CD4-positive, alpha-beta T cell treated with Interleukin-15 for 1 hour (primary cell): ENCODE results near the gene INTS1.
"Not testable (repeated sequence)": the region's sequence is repeated elsewhere in the genome, so short reads cannot be mapped to it uniquely, and the experiment has no call there.

Experiments used
- DNase-seq: peaks from one replicate; pipeline ENCODE4 v3.0.0-alpha.2; 2020

The INTS1 gene

DNA sequence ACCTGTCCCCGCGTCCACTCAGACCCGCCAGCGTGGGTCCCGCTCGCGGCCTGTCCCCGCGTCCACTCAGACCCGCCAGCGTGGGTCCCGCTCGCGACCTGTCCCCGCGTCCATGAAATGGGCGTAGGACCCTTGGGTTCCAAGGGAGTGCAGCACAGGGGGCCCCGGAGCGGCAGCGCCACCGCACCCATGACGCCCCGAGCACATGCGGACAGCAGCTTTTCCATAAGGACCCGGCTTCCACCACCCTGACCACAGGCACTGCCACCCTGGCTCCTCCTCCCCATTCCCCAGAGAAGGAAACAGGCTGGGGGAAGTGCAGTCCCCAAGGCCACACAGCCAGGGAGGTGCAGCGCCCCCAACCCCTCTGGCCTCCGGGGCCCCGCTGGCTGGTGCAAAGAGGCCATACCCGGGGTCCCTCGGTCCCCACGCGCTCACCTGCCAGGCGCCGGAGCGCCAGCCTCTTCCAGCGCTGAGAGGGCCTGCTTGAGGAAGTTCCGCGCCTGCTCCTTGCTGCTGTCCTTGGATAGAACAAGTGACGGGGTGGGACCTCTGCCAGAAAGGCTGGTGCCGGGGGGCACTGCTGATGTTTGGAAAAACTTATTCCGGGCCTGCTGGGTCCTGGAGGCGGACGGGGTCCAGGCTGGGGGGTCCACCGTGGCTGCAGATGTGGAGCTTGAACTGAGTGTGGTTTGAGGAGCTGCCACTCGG lies 59.8 kb downstream of the INTS1 start:
- DNase-seq: no peak

GRCh38 chr7:1443587-1444200 lies 60.5 kb downstream of the INTS1 start:
- DNase-seq: not testable (repeated sequence)

DNA sequence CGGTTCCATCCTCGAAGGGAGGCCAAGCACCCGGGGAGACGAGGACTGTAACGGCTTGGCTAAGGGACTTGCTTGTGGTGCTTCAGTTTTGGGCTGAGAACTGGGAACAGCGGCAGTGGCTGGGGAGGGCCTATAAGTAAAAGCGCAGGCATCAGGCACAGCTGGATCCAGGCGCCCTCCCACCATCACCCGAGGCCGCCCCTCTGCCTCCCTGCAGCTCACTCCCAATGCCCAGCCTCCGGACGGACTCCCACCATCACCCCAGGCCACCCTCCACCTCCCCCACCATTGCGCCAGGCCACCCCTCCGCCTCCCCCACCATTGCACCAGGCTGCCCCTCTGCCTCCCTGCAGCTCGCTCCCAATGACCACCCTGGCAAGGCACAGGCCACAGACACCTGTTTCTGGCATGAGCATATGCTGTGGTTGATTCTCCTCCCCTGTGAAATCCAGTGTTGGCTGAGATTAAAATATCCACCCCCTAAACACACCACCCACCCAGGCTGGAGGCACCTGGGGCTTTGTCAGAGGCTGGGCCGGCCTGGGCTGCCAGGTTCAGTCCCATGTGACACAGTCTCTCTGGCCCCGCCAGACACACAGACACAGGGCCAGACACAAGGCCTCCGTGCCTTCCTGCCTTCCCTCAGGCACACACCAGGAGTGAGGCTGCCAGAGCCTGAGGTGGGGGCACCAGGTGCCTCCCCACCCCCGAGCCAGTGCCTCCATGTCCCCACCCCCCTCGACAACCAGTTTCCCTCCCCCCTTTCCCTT lies 61.6 kb downstream of the INTS1 start:
- DNase-seq: no peak

- DNase-seq: no peak
These were observed 62.4 kb downstream of the INTS1 start for GRCh38 chr7:1441615-1442354.

DNA sequence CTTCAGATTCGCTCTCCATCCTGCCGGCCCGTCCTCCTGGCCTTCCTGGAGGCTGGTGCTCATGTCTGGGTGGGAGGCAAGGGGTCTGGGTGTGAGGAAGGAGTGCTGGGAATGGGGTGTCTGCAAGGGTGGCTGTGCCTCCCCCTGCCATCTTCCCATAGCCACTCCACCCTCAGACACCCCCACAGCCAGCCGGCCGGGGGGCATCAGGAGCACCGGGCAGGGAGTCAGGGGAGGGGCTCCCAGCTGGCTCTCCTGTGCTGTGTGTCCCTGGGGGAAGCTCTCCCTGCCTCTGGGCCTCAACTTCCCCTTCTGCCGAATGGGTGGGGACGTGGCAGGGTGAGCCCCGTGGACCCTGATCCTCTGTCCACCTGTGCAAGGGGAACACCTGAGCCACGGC lies 63.6 kb downstream of the INTS1 start:
- no peak for DNase-seq

DNA sequence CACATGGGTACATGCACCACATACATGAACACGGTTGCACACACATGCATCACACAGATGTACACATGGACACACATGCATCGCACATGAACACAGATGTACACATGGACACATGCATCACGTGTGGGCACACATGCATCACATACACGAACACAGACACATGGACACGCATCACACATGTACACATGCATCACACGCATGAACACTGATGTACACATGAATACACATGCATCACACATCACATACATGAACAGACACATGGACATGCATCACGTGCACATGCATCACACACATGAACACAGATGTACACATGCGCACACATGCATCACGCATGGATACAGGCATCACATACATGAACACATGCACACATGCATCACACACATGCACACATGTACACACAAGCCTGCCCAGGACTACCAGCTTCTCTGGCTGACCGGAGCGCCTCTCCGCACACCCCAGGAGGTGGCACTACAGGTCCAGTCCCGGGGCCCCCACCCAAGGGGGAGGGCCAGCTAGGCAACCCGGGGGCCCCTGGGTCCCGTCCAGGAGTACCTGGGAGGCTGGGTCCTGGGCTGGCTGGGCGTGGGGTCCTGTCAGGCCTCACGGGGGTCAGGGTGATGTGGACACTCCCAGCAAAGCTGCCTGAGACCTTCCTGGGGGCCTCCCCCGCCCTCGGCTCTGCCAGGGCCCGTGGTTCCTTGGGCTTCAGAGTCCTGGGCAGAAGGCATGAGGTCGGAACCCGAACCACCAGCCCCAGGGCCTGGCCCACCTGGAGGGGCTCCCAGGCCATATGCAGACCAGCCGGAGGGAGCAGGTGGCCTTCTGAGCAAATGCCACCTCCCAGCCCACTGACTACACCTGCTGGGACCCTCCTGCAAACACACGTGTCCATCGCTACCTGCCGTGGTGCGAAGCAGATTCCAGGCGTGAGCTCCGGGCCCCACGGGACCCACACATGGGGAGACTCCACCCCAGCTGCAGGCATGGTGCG lies 64.5 kb downstream of the INTS1 start:
- DNase-seq: no peak

GRCh38 chr7:1438821-1439220 lies 65.4 kb downstream of the INTS1 start:
- no peak for DNase-seq

GRCh38 chr7:1438208-1438607 lies 66.0 kb downstream of the INTS1 start:
- DNase-seq: no peak

DNA sequence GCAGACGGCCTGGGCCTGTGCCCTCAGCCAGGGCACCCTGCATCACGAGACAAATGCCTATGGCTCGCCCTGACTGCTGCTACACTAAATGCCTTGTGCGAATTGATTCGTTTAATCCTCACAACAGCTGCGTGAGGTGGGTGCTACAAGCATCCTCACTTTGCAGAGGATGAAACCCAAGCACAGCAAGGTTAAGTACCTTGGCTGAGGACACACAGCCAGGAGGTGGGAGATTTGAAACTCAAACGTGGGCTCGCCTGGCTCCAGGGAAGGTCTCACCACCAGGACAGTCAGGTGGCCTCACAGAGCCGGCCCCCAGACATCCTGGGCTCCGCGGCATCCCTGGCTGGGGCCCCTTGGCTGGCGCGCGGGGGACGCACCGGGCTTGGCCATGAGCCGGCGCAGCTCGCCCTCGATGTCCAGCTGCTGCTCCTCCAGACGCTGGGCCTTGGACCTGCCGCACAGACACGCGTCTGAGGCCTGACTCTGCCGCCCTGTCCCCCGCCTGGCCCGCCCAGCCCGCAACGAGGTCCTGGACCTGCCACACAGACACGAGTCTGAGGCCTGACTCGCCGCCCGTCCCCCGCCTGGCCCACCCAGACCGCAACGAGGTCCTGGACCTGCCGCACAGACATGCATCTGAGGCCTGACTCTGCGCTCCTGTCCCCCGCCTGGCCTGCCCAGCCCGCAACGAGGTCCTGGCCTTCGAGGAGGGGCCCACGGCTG lies 66.9 kb downstream of the INTS1 start:
- DNase-seq: no peak

GRCh38 chr7:1436608-1437007 lies 67.6 kb downstream of the INTS1 start:
- no peak for DNase-seq

DNA sequence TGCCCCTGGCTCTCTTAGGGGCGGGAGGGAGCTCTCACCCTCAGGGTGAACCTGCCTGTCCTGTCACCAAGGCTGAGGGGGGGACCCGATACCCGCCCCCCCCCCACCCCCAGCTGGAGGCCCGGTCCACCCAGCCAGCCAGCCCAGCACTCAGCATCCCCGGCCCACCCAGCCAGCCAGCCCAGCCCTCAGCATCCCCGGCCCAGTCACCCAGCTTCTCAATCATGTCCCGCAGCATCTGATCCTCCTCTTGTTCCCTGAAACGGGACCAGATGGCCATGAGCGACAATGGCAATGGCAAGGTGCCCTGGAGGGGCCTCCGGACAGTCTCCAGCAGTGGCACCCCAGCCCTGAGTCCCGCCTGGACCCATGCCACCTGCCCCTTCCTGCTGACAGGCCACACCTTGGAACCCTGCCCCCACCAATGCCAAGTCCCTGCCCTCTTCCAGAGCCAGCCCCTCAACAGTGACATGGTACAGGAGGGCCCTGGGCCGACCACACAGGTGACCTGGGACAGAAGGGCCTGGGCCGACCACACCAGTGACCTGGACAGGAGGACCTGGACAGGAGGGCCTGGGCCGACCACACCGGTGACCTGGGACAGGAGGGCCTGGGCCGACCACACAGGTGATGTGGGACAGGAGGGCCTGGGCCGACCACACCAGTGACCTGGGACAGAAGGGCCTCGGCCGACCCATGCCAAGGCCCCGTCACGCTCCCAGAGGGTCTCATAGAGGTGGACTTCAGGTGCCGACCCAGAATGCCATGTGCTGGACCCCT lies 69.1 kb downstream of the INTS1 start:
- no peak for DNase-seq

- no peak for DNase-seq
These were observed 69.9 kb downstream of the INTS1 start for GRCh38 chr7:1434165-1434718.

GRCh38 chr7:1433128-1433920 lies 70.9 kb downstream of the INTS1 start:
- DNase-seq: no peak

GRCh38 chr7:1432411-1433082 lies 71.6 kb downstream of the INTS1 start:
- DNase-seq: peak; percentile 56

- DNase-seq: no peak
These were observed 72.4 kb downstream of the INTS1 start for GRCh38 chr7:1431634-1432380.

GRCh38 chr7:1431226-1431625 lies 73.0 kb downstream of the INTS1 start:
- DNase-seq: no peak

DNA sequence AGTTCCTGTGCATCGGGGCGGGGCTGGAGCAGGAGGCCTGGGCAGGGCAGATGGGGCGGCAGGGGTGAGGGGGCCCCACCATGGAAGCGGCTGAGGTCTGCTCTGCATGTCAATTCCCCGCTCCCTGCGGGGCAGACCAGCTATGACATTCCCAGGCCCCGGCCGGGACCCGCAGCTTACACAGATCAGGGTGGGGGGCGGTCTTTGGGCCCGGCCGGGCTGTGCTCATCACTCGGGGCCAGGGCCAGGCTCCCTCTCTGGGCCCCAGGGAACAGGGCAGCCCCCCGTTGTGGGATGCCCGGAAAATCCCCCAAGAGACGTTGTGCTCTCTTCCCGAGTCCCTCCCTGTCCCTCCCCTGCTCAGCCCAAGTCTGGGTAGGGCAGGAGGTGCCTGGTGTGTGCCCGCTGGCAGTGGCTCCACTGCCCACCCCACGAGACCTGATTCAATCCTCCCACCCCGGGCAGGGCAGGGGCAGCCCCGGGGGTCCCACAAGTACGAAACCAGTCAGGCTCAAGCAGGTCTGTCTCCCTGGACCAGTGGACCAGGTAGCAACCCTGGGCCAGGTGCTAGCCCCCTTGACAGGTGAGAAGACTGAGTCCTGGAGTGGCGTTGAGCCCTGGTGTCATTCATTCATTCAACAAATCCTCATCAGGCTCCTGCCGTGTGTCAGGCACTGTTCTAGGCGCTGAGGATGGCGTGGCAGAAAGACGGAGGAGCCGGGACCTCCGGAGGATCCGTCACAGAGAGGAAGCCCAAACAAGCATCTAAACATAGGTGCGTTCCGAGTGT lies 73.9 kb downstream of the INTS1 start:
- DNase-seq: no peak
